ENCODE measurements around the gene FKBP2. TPM values are rescaled to one million over a fixed set of nuclear protein-coding genes. Genes with fewer than 3 reads are reported as not detected.

The FKBP2 gene
- total and polyA plus RNA-seq, 2 of the 13 experiments (the other 11 are each of a cell fraction or from before 2014, with no cell fraction given), result 30.1 to 53.3 TPM

GRCh38 chr11:64237484-64237951 is 3.4 kb upstream of the FKBP2 start (continued):
- TF ChIP-seq TFDP1 (CRISPR knock-in tag; IDR thresholded peaks at IDR 0.05; ENCODE audit: borderline replicate concordance) (no peak), XRCC5 (optimal IDR thresholded peaks at IDR 0.05; ENCODE audit: low read length) (no peak), ZNF616 (CRISPR knock-in tag; IDR thresholded peaks at IDR 0.05; ENCODE audit: low read depth) (no peak), ISL2 (CRISPR knock-in tag; IDR thresholded peaks at IDR 0.05) (0 out of 2 replicates have a peak, but pooled peaks have one; percentile 22), BCL6 (CRISPR knock-in tag; IDR thresholded peaks at IDR 0.05) (peak; percentile 63), ZNF282 (IDR thresholded peaks at IDR 0.05; ENCODE audit: partially characterized antibody) (no peak), ZNF431 (CRISPR knock-in tag; IDR thresholded peaks at IDR 0.05; ENCODE audit: borderline replicate concordance, low read depth) (no peak; the same call in 1 of the 2 replicates), FOXP4 (CRISPR knock-in tag; IDR thresholded peaks at IDR 0.05) (peak; percentile 92), NAIF1 (CRISPR knock-in tag; IDR thresholded peaks at IDR 0.05; ENCODE audit: borderline replicate concordance) (no peak), GPN1 (CRISPR knock-in tag; IDR thresholded peaks at IDR 0.05; ENCODE audit: borderline replicate concordance) (no peak), ZNF101 (CRISPR knock-in tag; IDR thresholded peaks at IDR 0.05; ENCODE audit: borderline replicate concordance, low read depth) (no peak), ZBTB1 (CRISPR knock-in tag; IDR thresholded peaks at IDR 0.05; ENCODE audit: borderline replicate concordance) (no peak), NBN (conservative IDR thresholded peaks at IDR 0.05) (no peak), ZNF142 (CRISPR knock-in tag; IDR thresholded peaks at IDR 0.05) (no peak), HDAC6 (IDR thresholded peaks at IDR 0.05; ENCODE audit: low read depth, low read length) (no peak), KDM6A (CRISPR knock-in tag; IDR thresholded peaks at IDR 0.05; ENCODE audit: low read depth) (0 out of 2 replicates have a peak, but pooled peaks have one; percentile 39), IRF1 (CRISPR knock-in tag; IDR thresholded peaks at IDR 0.05; ENCODE audit: low read depth) (no peak), SRSF9 (IDR thresholded peaks at IDR 0.05; ENCODE audit: borderline replicate concordance, insufficient read depth, low read depth, low read length, poor library complexity, severe bottlenecking) (no peak)
- TF ChIP-seq, protein P1, sequence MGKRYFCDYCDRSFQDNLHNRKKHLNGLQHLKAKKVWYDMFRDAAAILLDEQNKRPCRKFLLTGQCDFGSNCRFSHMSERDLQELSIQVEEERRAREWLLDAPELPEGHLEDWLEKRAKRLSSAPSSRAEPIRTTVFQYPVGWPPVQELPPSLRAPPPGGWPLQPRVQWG (CRISPR knock-in tag; IDR thresholded peaks at IDR 0.05; ENCODE audit: borderline replicate concordance, low read depth), result no peak

Measured in HepG2 (cell line).